Measurements from ENCODE around the gene TP73. TPM values are rescaled to one million over a fixed set of nuclear protein-coding genes. Genes with fewer than 3 reads are reported as not detected.

Gene TP73
- total RNA-seq, 3 donors from 2014 or later: 0.12 to 0.63 (median 0.51) TPM

GRCh38 chr1:3777647-3778589 lies 125.6 kb downstream of the TP73 start:
- H3K9me3 ChIP-seq: no peaks in the 10 kb centered on the region
- DNase-seq (peak in 2 of 3 donors; percentile 19 to 46), ATAC-seq (no peak)
- peaks cover 6% of the 10 kb centered on the region for H3K36me3 ChIP-seq (ENCODE audit: low read depth)
- TF ChIP-seq, protein P1, sequence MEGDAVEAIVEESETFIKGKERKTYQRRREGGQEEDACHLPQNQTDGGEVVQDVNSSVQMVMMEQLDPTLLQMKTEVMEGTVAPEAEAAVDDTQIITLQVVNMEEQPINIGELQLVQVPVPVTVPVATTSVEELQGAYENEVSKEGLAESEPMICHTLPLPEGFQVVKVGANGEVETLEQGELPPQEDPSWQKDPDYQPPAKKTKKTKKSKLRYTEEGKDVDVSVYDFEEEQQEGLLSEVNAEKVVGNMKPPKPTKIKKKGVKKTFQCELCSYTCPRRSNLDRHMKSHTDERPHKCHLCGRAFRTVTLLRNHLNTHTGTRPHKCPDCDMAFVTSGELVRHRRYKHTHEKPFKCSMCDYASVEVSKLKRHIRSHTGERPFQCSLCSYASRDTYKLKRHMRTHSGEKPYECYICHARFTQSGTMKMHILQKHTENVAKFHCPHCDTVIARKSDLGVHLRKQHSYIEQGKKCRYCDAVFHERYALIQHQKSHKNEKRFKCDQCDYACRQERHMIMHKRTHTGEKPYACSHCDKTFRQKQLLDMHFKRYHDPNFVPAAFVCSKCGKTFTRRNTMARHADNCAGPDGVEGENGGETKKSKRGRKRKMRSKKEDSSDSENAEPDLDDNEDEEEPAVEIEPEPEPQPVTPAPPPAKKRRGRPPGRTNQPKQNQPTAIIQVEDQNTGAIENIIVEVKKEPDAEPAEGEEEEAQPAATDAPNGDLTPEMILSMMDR (IDR thresholded peaks at IDR 0.05): no peak
- intact Hi-C loops (cut with DNase I, micrococcal nuclease): no loop called here
- peaks cover 17% of the 10 kb centered on the region for H3K4me1 ChIP-seq (ENCODE audit: low read depth)
- no peak overlapping the region for H3K4me3 ChIP-seq

DNA sequence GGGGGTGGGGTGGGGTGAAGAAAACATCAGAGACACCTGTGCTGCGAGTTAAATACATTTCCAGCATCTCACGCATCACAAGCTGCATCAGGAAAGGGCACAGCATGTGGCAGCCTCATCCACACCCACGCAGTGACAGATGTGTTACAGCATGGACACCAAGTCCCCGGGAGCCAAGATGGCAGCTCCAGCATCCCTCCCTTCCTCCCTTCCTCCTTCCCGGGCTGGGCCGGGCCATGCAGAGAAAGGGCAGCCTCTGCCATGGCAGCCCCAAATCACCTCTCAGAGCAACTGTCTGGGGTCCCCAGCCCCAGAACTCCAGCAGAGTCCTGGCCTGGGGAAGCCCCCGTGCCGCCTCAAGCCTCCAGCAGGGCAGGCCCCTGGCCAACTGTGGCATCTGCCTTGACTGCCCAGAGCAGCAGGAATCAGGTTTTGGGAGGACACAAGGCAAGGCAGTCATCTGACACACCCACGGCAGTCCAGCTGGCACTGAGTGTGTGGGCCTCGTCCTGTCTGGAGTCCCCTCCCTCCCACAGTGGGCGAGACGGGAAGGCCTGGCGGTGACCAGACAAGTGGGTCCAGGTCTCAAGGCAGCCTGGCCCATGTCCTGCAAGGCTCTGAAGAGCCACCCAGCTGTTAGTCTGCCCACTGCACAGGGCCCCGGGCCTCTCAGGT lies 126.4 kb downstream of the TP73 start:
- intact Hi-C loops (cut with DNase I, micrococcal nuclease): no loop called here
- H3K4me1 ChIP-seq (ENCODE audit: low read depth): peaks cover 14% of the 10 kb centered on the region
- peaks cover 8% of the 10 kb centered on the region for H3K36me3 ChIP-seq (ENCODE audit: low read depth)
- TF ChIP-seq, protein P1 (IDR thresholded peaks at IDR 0.05): no peak
- H3K9me3 ChIP-seq: no peaks in the 10 kb centered on the region
- no peak overlapping the region for H3K4me3 ChIP-seq
- DNase-seq (peak in 1 of 3 donors; percentile 45), ATAC-seq (no peak)

DNA sequence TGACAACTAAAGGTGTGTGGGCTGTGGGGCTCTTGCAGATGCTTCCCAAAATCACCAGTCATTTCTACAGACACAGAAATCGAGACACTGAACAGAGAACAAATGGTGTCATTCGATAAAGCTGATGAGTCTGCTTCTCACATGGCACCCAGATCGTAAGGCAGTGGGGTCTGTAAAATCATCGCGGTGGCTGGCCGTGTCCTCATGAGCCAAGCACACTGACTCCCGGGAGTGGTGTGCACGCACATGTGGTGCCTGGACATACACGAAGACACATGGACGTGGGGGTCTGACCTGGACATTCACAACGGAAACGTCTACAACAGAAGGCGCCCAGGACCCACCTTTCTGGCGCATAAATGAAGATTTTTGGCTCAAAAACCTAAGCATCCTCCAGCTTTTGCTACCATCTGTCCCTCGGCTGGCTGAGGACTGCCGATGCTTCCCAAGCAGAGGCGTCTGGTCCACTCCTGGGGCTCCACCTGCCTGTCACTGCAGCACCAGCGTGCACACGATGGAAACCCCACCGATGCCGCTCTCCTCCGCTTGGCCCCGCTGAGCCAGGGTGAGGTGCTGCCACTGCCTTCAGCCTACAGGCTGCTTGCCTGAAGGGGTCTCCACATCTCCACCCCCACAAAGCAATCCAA lies 127.1 kb downstream of the TP73 start:
- no peak for ATAC-seq
- no peaks in the 10 kb centered on the region for H3K9me3 ChIP-seq
- no peak overlapping the region for H3K4me3 ChIP-seq
- peak in 1 of 3 donors; percentile 36 for DNase-seq
- intact Hi-C loops (cut with DNase I, micrococcal nuclease): no loop called here
- H3K4me1 ChIP-seq (ENCODE audit: low read depth): peaks cover 14% of the 10 kb centered on the region
- TF ChIP-seq, protein P1 (IDR thresholded peaks at IDR 0.05): no peak
- H3K36me3 ChIP-seq (ENCODE audit: low read depth): peaks cover 14% of the 10 kb centered on the region

- DNase-seq: no peak
- Histone ChIP-seq H3K9me3 (no peaks in the 10 kb centered on the region), H3K4me3 (no peak overlapping the region), H3K4me1 (ENCODE audit: low read depth) (peaks cover 14% of the 10 kb centered on the region), H3K36me3 (ENCODE audit: low read depth) (peaks cover 17% of the 10 kb centered on the region)
- intact Hi-C loops (cut with DNase I, micrococcal nuclease): no loop called here
- no peak for ATAC-seq
- TF ChIP-seq, protein P1 (IDR thresholded peaks at IDR 0.05): no peak
Measured at GRCh38 chr1:3779912-3780416, 127.6 kb downstream of the TP73 start.

- Histone ChIP-seq H3K4me1 (ENCODE audit: low read depth) (peaks cover 5% of the 10 kb centered on the region), H3K4me3 (no peak overlapping the region), H3K9me3 (no peaks in the 10 kb centered on the region), H3K36me3 (ENCODE audit: low read depth) (peaks cover 17% of the 10 kb centered on the region)
- DNase-seq (peak in 1 of 3 donors; percentile 38), ATAC-seq (no peak)
- intact Hi-C loops (cut with DNase I, micrococcal nuclease): no loop called here
- TF ChIP-seq, protein P1 (IDR thresholded peaks at IDR 0.05): no peak
Measured at GRCh38 chr1:3780901-3781300, 128.6 kb downstream of the TP73 start.
